ENCODE results near the gene C1QTNF5.

- no peak for TF ChIP-seq CTCF (IDR thresholded peaks at IDR 0.05)
- no peak for TF ChIP-seq POLR2A (IDR thresholded peaks at IDR 0.05)
These were observed 34.9 kb downstream of the C1QTNF5 start for GRCh38 chr11:119305556-119306372.

Data from heart left ventricle (tissue), 13 donors.